ENCODE measurements around the gene TSHZ1.

DNA sequence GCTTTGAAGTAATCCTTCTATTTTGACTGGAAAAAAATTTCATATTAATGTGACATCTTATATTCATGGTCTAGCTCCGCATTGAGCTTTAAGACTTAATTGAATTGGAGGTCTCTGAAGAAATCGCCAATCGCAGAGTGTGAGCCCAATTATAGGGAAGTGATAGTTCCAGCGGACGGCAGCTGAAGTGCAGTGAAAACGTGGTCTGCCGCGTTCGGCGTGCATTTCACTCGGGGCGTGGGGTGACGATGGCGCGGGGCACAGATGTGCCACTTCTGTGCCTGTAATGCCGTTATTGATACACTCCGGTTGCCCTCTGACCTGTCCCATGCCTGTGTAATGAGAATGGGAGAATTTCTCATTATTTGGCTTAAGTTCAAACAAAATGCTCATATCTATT, 106.7 kb downstream of the TSHZ1 start:
- TF ChIP-seq, protein P1, sequence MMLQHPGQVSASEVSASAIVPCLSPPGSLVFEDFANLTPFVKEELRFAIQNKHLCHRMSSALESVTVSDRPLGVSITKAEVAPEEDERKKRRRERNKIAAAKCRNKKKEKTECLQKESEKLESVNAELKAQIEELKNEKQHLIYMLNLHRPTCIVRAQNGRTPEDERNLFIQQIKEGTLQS (IDR thresholded peaks at IDR 0.05; ENCODE audit: insufficient read depth, low read depth, low read length), result no peak
- TF ChIP-seq, protein P2, sequence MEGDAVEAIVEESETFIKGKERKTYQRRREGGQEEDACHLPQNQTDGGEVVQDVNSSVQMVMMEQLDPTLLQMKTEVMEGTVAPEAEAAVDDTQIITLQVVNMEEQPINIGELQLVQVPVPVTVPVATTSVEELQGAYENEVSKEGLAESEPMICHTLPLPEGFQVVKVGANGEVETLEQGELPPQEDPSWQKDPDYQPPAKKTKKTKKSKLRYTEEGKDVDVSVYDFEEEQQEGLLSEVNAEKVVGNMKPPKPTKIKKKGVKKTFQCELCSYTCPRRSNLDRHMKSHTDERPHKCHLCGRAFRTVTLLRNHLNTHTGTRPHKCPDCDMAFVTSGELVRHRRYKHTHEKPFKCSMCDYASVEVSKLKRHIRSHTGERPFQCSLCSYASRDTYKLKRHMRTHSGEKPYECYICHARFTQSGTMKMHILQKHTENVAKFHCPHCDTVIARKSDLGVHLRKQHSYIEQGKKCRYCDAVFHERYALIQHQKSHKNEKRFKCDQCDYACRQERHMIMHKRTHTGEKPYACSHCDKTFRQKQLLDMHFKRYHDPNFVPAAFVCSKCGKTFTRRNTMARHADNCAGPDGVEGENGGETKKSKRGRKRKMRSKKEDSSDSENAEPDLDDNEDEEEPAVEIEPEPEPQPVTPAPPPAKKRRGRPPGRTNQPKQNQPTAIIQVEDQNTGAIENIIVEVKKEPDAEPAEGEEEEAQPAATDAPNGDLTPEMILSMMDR (IDR thresholded peaks at IDR 0.05; ENCODE audit: control extremely low read depth in 1 of 3, insufficient read depth in 1 of 3, low read depth in 1 of 3, low read length in 3 of 3), result no peak
- TF ChIP-seq RAD21 (IDR thresholded peaks at IDR 0.05 in 1 of 2, conservative IDR thresholded peaks at IDR 0.05 in 1 of 2; ENCODE audit: low read depth in 2 of 2, low read length in 2 of 2) (no peak), CBX5 (IDR thresholded peaks at IDR 0.05; ENCODE audit: low read depth, low read length) (no peak), CREB1 (IDR thresholded peaks at IDR 0.05) (no peak), SIN3A (conservative IDR thresholded peaks at IDR 0.05 in 1 of 2, IDR thresholded peaks at IDR 0.05 in 1 of 2; ENCODE audit: low read depth in 1 of 2, low read length in 2 of 2) (no peak), FOSL1 (IDR thresholded peaks at IDR 0.05; ENCODE audit: insufficient read depth, low read depth, low read length) (no peak), SP1 (IDR thresholded peaks at IDR 0.05; ENCODE audit: low read depth, low read length) (no peak)
- TF ChIP-seq, protein P3, sequence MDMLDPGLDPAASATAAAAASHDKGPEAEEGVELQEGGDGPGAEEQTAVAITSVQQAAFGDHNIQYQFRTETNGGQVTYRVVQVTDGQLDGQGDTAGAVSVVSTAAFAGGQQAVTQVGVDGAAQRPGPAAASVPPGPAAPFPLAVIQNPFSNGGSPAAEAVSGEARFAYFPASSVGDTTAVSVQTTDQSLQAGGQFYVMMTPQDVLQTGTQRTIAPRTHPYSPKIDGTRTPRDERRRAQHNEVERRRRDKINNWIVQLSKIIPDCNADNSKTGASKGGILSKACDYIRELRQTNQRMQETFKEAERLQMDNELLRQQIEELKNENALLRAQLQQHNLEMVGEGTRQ (IDR thresholded peaks at IDR 0.05; ENCODE audit: low read length), result no peak
